KMS-11 (cell line): ENCODE results near the gene PROK2.

Source experiments
- H2AFZ ChIP-seq: fragments of 200-600 bp; sonication (generic); 2 replicates; pipeline ENCODE4 v1.6.1; 2016; ENCODE audit warnings: antibody characterized with exemption, mixed run types, low read depth
- H3K27ac ChIP-seq: fragments of 200-600 bp; sonication (generic); 2 replicates; pipeline ENCODE4 v1.6.1; 2016; ENCODE audit warnings: mild to moderate bottlenecking, mixed run types
- H3K27me3 ChIP-seq: fragments of 200-600 bp; sonication (generic); 2 replicates; pipeline ENCODE4 v1.6.1; 2017; ENCODE audit warnings: mild to moderate bottlenecking, low read depth, mixed run types, moderate library complexity; ENCODE audit not compliant: insufficient read depth
- H3K36me3 ChIP-seq: fragments of 200-600 bp; sonication (generic); 2 replicates; pipeline ENCODE4 v1.6.1; 2017; ENCODE audit warnings: mild to moderate bottlenecking, mixed run types; ENCODE audit not compliant: insufficient read depth
- H3K4me1 ChIP-seq: fragments of 200-600 bp; sonication (generic); 2 replicates; pipeline ENCODE4 v1.6.1; 2016; ENCODE audit warnings: mild to moderate bottlenecking, low read depth, mixed run types; ENCODE audit not compliant: poor library complexity, severe bottlenecking
- H3K4me2 ChIP-seq: fragments of 200-600 bp; sonication (generic); 2 replicates; pipeline ENCODE4 v1.7.0; 2016; ENCODE audit warnings: mild to moderate bottlenecking, mixed run types
- H3K4me3 ChIP-seq: fragments of 200-600 bp; sonication (generic); IDR thresholded peaks from 2 replicates; pipeline ENCODE4 v1.6.1; 2017; ENCODE audit warnings: low read depth, low read length, mixed read lengths; ENCODE audit not compliant: insufficient read depth
- H3K79me2 ChIP-seq: fragments of 200-600 bp; sonication (generic); 2 replicates; pipeline ENCODE4 v1.6.1; 2016; ENCODE audit warnings: low read depth, mixed run types; ENCODE audit not compliant: insufficient read depth
- H3K9ac ChIP-seq: fragments of 200-600 bp; sonication (generic); 2 replicates; pipeline ENCODE4 v1.6.1; 2016; ENCODE audit warnings: mild to moderate bottlenecking, mixed run types
- H4K20me1 ChIP-seq: fragments of 200-600 bp; sonication (generic); 2 replicates; pipeline ENCODE4 v1.6.1; 2016; ENCODE audit warnings: mild to moderate bottlenecking, mixed run types; ENCODE audit not compliant: insufficient read depth
- TF ChIP-seq, protein P1 (sequence below): fragments of 200-600 bp; sonication (generic); conservative IDR thresholded peaks from 2 replicates; pipeline ENCODE4 v1.6.1; 2017; ENCODE audit warnings: low read depth, mild to moderate bottlenecking, antibody characterized with exemption, low read length, moderate library complexity, mixed read lengths

PROK2 gene

DNA sequence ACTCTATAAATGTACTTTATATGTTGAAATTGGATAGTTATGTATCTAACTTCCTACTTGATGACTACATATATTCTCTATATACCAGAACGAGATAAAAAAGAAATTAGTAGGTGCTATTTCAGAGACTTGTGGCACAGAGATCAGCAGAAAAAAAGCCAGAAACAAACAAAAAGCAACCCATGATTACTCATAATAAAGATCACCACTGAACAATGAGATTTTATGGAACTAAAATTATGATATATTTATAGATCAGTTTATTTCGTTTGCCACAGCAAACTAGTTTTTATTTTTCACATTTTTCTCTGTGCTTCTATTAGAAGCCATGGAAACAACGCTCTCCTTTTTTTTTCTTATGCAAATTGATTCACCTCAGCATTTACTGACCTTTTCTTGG is 15.1 kb upstream of the PROK2 start:
- no peaks in the 10 kb centered on the region for H3K4me1 ChIP-seq
- H3K27me3 ChIP-seq: no peaks in the 10 kb centered on the region
- no peaks in the 10 kb centered on the region for H3K79me2 ChIP-seq
- no peaks in the 10 kb centered on the region for H3K36me3 ChIP-seq
- no peak overlapping the region for H2AFZ ChIP-seq
- TF ChIP-seq, protein P1, sequence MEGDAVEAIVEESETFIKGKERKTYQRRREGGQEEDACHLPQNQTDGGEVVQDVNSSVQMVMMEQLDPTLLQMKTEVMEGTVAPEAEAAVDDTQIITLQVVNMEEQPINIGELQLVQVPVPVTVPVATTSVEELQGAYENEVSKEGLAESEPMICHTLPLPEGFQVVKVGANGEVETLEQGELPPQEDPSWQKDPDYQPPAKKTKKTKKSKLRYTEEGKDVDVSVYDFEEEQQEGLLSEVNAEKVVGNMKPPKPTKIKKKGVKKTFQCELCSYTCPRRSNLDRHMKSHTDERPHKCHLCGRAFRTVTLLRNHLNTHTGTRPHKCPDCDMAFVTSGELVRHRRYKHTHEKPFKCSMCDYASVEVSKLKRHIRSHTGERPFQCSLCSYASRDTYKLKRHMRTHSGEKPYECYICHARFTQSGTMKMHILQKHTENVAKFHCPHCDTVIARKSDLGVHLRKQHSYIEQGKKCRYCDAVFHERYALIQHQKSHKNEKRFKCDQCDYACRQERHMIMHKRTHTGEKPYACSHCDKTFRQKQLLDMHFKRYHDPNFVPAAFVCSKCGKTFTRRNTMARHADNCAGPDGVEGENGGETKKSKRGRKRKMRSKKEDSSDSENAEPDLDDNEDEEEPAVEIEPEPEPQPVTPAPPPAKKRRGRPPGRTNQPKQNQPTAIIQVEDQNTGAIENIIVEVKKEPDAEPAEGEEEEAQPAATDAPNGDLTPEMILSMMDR: no peak
- no peaks in the 10 kb centered on the region for H4K20me1 ChIP-seq
- no peak overlapping the region for H3K27ac ChIP-seq
- H3K4me2 ChIP-seq: no peak overlapping the region
- H3K9ac ChIP-seq: no peak overlapping the region
- no peak overlapping the region for H3K4me3 ChIP-seq

DNA sequence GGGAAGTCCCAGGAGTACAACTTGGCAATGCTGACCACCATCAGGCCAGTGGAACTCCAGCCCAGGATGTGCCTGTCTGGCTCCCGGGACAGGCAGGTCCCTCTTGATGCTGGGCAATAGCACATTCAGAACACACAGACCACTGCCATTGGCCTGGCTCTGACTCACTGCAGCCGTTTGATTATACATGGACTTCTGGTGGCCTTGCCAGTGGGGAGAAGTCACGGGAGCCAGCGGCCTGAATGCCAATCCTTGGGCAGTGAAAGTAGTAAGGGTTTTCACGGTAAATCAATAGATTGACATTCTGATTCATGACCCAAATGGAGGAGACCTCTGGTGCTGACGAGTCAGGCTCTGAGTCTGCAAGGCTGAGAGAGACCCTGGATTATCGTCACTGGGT is 12.5 kb upstream of the PROK2 start:
- H3K27ac ChIP-seq: no peak overlapping the region
- H3K4me3 ChIP-seq: no peak overlapping the region
- TF ChIP-seq, protein P1: no peak

DNA sequence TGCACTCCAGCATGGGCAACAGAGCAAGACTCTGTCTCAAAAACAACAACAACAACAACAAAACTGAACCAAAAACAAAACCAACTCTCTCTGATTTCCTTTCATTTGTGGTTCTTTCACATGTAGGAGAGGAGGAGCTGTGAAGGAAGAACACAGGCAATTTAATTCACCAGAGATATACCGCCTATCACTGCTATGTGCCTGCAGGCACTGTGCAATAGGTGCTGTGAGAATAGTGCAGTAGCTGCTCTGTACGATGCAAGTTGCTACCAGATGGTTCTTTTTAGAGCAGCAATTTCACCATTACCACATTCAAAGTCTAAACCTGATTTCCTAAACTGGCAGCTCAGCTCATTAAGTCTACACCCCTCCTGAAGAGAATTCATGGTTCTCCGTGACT is 11.3 kb upstream of the PROK2 start:
- H2AFZ ChIP-seq: no peak overlapping the region
- no peaks in the 10 kb centered on the region for H3K36me3 ChIP-seq
- H3K79me2 ChIP-seq: no peaks in the 10 kb centered on the region
- TF ChIP-seq, protein P1: no peak
- H3K27ac ChIP-seq: no peak overlapping the region
- no peak overlapping the region for H3K9ac ChIP-seq
- no peaks in the 10 kb centered on the region for H3K4me1 ChIP-seq
- no peaks in the 10 kb centered on the region for H4K20me1 ChIP-seq
- no peaks in the 10 kb centered on the region for H3K27me3 ChIP-seq
- no peak overlapping the region for H3K4me3 ChIP-seq
- H3K4me2 ChIP-seq: no peak overlapping the region

More for the DNA sequence above, 12.5 kb upstream of the PROK2 start:
- Histone ChIP-seq H3K9ac (no peak overlapping the region), H3K4me2 (no peak overlapping the region), H3K4me1 (no peaks in the 10 kb centered on the region), H3K36me3 (no peaks in the 10 kb centered on the region), H2AFZ (no peak overlapping the region), H4K20me1 (no peaks in the 10 kb centered on the region), H3K27me3 (no peaks in the 10 kb centered on the region), H3K79me2 (no peaks in the 10 kb centered on the region)

DNA sequence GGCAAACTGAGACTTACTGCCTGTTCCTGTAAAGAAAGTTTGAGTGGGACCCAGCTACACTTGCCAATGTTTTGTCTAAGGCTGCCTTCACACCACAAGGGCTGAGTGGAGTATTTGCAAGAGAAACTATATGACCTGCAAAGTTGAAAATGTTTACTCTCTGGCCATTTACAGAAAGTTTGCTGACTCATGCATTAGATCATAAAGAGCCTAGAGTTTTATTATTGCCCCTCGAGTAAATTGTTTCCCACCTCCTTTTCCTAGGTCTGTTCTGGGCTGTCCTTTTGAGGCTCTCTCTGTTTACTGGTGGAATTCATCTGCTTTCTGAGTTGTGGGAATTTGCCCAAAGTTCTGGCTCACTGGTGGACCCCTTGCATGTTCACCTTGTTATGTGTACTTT is 6.7 kb upstream of the PROK2 start:
- TF ChIP-seq, protein P1: no peak
- H3K4me2 ChIP-seq: no peak overlapping the region
- H3K27me3 ChIP-seq: no peaks in the 10 kb centered on the region
- no peak overlapping the region for H2AFZ ChIP-seq
- H4K20me1 ChIP-seq: no peaks in the 10 kb centered on the region
- H3K79me2 ChIP-seq: no peaks in the 10 kb centered on the region
- H3K4me3 ChIP-seq: no peak overlapping the region
- no peak overlapping the region for H3K9ac ChIP-seq
- H3K4me1 ChIP-seq: no peaks in the 10 kb centered on the region
- no peak overlapping the region for H3K27ac ChIP-seq
- H3K36me3 ChIP-seq: no peaks in the 10 kb centered on the region
